ENCODE data around the gene MYT1.
"Not testable (repeated sequence)": the region's sequence is repeated elsewhere in the genome, so short reads cannot be mapped to it uniquely, and the experiment has no call there.

The MYT1 gene

GRCh38 chr20:64119681-64120341 lies 44.4 kb upstream of the MYT1 start:
- TF ChIP-seq, protein P1, sequence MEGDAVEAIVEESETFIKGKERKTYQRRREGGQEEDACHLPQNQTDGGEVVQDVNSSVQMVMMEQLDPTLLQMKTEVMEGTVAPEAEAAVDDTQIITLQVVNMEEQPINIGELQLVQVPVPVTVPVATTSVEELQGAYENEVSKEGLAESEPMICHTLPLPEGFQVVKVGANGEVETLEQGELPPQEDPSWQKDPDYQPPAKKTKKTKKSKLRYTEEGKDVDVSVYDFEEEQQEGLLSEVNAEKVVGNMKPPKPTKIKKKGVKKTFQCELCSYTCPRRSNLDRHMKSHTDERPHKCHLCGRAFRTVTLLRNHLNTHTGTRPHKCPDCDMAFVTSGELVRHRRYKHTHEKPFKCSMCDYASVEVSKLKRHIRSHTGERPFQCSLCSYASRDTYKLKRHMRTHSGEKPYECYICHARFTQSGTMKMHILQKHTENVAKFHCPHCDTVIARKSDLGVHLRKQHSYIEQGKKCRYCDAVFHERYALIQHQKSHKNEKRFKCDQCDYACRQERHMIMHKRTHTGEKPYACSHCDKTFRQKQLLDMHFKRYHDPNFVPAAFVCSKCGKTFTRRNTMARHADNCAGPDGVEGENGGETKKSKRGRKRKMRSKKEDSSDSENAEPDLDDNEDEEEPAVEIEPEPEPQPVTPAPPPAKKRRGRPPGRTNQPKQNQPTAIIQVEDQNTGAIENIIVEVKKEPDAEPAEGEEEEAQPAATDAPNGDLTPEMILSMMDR (IDR thresholded peaks at IDR 0.05; ENCODE audit: control insufficient read depth, extremely low read depth, insufficient read depth): no peak
- H3K4me3 ChIP-seq (ENCODE audit: low read depth, low read length): no peak overlapping the region
- DNase-seq (ENCODE audit: low read depth): no peak

- TF ChIP-seq, protein P1 (IDR thresholded peaks at IDR 0.05; ENCODE audit: control insufficient read depth, extremely low read depth, insufficient read depth): no peak
- no peak overlapping the region for H3K4me3 ChIP-seq (ENCODE audit: low read depth, low read length)
- no peak for DNase-seq (ENCODE audit: low read depth)
Observed at GRCh38 chr20:64121586-64121985, 42.7 kb upstream of the MYT1 start.

- DNase-seq (ENCODE audit: low read depth); H3K4me3 ChIP-seq (ENCODE audit: low read depth, low read length): not testable (repeated sequence)
Observed at GRCh38 chr20:64122927-64123326, 41.3 kb upstream of the MYT1 start.

GRCh38 chr20:64123517-64123916 lies 40.7 kb upstream of the MYT1 start:
- DNase-seq (ENCODE audit: low read depth): not testable (repeated sequence)

DNA sequence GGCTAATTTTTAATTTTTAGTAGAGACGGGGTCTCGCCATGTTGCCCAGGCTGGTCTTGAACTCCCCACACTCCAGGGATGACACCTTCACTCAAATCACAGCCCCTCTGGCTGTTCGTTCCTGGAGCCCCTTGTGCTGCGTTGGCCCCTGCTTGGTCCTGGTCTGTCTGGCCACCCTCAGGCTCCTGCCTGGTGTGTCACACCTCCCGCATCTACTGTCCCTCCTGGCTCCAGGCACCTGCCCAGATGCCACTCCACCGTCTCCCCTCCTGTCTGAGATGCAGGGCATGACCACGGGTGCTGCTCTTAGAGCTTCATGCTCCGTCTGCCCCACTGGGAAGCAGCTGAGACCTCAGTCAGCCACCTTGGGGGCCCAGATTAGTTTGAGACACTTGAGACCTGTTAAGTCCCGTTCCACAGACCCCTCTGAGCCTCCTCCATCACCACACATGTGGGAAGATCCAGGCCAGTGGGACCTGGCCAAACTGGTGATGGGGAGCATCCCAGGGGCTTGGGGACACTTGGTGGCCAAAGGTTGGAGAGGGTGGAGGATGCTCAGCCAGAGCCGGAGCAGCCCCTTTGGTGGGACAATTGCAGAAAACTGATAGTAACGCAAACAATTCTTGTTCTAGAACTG lies 35.0 kb upstream of the MYT1 start:
- no peak for DNase-seq (ENCODE audit: low read depth)
- H3K4me3 ChIP-seq (ENCODE audit: low read depth, low read length): no peak overlapping the region
- TF ChIP-seq, protein P1 (IDR thresholded peaks at IDR 0.05; ENCODE audit: control insufficient read depth, extremely low read depth, insufficient read depth): no peak

More at GRCh38 chr20:64123517-64123916, 40.7 kb upstream of the MYT1 start:
- H3K4me3 ChIP-seq (ENCODE audit: low read depth, low read length): not testable (repeated sequence)

DNA sequence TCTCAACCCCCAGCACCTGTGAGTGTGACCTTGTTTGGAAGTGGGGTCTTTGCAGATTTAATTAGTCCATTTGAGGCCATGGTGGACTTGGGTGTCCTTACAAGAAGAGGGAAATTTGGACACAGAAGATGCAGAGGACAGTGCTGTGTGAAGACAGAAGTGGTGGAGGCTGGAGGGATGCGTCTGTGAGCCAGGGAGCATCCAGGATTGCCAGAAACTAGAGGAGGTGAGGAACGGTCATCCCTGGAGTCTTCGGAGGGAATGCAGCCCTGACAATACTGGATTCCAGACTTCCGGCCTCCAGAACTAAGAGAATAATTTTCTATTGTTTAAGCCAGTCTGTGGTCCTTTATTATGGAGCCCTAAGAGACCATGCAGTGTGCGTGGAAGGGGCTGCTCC lies 34.0 kb upstream of the MYT1 start:
- TF ChIP-seq, protein P1 (IDR thresholded peaks at IDR 0.05; ENCODE audit: control insufficient read depth, extremely low read depth, insufficient read depth): no peak
- DNase-seq (ENCODE audit: low read depth): no peak
- no peak overlapping the region for H3K4me3 ChIP-seq (ENCODE audit: low read depth, low read length)

- no peak overlapping the region for H3K4me3 ChIP-seq (ENCODE audit: low read depth, low read length)
- no peak for DNase-seq (ENCODE audit: low read depth)
- TF ChIP-seq, protein P1 (IDR thresholded peaks at IDR 0.05; ENCODE audit: control insufficient read depth, extremely low read depth, insufficient read depth): no peak
Observed at GRCh38 chr20:64130876-64131275, 33.4 kb upstream of the MYT1 start.

GRCh38 chr20:64131406-64131805 lies 32.8 kb upstream of the MYT1 start:
- no peak overlapping the region for H3K4me3 ChIP-seq (ENCODE audit: low read depth, low read length)
- peak; percentile 47 for DNase-seq (ENCODE audit: low read depth)
- TF ChIP-seq, protein P1 (IDR thresholded peaks at IDR 0.05; ENCODE audit: control insufficient read depth, extremely low read depth, insufficient read depth): peak; percentile 72

Measured in LNCaP clone FGC (cell line).